Fibroblast of skin of left biceps (primary cell): Measurements from ENCODE around the gene EFHC2.
"Not testable (repeated sequence)": the region's sequence is repeated elsewhere in the genome, so short reads cannot be mapped to it uniquely, and the experiment has no call there.

Experiments
- DNase-seq, 2 experiments: peaks; one replicate each; pipeline ENCODE4 v3.0.0-alpha.2; 2013; ENCODE audit warnings: low read depth in 2 of 2

EFHC2 gene

DNA sequence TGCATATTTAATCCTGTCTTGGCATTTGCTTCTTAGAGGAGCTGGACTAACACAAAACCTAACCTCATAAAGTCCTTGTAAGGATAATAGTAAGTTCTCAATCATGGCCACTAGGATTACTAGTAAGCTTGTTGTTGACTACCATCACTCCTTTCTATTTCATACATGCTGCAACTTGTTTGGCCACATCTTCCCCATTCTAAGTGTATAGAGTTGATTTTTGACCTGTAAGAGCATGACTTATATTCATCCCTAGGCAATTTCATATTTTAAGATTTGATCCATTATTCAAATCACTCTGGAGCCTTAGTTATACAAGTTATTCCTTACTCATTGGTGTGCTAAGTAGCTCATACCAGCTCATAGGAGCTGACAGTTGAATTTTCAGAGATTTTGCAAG is 109.4 kb downstream of the EFHC2 start:
- no peak for DNase-seq

DNA sequence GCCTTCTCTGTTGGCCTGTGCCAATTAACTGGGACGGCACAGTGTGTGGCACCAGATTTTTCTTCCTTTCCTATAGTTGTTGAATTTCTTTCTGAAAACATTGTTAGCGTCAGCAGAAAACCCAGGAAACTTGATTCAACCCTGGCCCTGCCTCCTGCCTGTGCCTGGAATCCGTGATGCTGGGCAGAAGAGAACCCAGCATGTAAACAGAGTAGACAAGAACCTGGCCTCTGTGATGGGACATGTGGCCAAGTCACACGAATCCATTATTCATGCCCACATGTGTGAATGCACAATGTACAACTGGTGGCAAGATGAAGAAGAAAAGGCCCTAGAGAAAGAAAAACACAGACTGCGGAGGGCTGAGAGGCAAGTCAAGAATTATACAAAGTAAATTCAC is 111.4 kb downstream of the EFHC2 start:
- no peak for DNase-seq

DNA sequence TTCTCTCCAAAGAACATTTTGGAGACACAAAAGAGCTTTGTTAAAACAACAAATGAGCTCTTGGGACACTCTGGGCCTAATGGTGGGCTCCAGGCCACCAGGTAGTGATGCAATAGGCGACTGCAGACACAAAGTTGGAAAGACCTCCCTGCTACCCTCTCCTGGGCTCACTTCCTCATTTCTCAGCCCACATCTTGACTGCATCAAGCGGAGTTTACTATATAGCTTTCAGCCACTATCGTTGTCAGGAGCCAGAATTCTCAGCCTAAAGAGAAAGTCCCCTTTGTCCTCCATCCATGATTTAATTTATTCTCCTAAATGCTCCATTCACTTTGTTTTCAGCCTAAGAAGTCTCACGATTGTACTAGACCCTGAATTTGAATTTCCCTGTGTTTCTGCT is 114.9 kb downstream of the EFHC2 start:
- no peak for DNase-seq

DNA sequence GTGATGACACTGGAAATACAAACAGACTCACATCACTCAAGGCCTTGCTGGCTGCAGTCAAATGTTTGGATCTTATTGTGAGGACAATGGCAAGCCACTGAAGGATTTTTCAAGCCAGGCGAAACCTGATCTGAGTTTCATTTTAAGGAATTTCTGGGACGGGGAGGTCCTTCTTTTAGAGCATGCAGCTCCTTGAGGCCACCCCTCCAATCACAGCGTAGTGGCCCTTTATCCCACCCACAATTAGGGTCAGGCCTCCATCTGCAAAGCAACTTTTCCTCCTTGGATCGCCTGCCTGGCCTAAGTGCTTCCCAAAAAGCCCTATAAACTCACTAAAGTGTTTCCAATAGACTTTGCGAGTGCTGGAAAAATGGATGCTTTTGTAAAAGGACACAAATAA is 115.5 kb downstream of the EFHC2 start:
- DNase-seq: no peak

DNA sequence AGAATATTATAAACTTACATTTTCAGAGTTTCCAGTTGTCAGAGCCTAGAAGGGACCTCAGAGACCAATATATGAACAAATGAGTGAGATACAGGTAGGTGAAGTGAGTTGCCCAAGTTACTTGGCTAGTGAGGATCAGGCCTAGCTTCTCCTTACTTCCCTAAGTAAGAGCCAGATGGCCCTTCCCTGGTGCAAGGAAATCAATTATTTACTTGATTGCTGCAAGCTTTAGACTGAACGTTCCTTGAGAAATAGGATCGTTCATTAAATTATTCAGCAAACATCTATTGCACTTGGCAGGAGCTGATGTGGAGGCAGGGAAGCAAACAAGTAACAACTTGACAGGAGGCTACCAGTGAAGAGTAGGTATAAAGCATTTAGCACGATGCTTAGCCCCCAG is 117.8 kb downstream of the EFHC2 start:
- no peak for DNase-seq

DNA sequence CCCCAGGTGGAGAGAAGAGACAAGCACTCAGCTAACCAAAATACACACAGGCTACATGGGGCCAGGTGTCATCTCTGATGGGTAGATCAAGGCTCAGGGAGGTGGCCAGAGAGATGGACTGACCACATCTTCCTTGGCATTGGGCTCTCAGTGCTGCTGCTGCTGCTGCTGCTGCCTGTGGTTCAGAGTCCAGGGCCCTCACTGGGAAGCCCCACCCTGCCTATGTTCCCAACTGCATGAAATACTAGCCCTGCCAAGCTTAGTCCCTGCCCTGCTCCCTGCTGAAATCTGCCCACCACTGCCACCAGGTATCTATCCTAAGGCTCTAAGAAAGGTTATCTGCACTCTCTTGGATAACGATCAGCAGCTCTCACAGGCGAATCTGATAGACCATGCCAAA is 118.7 kb downstream of the EFHC2 start:
- no peak for DNase-seq

DNA sequence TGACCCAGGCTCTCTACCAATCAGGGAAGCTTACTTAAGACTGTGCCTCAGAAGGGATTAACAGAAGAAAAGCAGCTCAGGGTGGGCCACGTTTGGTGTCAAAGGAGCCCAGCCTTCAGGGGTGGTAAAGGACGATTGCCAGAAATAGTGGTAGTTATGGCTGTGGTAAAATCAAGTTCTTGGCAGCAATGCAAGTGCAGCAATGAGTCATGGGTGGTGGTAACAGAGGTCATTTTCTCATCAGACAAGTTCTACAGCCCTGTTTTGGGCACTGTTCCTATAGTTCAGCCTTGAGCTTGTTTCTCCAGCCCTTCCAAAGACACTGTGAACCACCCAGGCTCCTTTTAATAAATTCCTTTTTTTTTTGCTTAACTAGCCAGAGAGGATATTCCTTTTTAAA is 120.3 kb downstream of the EFHC2 start:
- DNase-seq: no peak

DNA sequence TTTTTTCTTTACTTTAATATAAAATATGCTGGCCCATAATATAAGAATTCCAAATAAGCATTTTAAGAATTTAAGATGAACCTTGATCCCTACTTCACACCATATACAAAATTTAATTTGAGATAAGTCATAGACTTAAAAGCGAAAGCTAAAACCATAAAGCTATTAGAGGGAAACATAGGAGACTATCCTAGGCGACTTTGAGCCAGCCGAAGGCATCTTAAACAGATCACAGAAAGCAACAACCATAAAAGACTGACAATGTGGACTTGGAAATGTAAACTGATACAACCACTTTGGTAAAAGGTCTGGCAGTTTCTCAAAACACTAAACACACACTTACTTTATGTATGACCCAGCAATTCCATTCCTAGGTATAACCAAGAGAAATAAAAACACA is 125.0 kb downstream of the EFHC2 start:
- DNase-seq: no peak

DNA sequence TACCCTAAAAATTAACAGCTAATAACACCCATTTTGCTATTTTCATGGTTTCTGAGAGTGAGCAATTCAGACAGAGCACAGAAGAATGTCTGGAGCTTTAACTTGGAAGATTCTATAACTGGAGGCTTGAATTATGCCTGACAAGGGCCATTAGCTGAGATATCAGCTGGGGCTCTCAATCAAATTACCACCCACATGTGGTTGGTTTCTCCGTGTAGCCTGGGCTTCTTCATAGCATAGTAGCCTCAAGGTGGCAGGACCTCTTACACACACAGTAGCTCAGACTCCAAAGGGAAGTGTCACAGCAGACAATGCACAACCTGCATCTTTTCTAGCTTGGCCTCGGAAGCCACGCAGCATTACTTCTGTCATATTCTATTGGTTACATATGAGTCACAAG is 127.3 kb downstream of the EFHC2 start:
- no peak for DNase-seq

DNA sequence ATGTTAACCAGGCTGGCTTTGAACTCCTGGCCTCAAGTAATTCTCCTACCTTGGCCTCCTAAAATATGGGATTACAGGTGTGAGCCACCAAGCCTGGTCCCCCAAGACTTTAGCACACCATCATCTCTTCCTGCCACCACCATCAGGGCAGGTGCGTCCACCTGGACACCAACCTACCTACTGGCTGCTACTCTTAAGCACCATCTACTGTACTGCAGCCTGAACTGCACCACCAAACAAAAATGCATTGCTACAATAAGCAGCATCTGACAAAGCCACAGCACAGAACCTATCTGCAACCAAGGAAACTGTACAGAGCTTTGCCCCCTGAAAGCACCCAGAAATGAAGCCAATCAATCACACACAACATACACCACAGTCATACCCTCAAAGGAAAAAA is 139.7 kb downstream of the EFHC2 start:
- no peak for DNase-seq

DNA sequence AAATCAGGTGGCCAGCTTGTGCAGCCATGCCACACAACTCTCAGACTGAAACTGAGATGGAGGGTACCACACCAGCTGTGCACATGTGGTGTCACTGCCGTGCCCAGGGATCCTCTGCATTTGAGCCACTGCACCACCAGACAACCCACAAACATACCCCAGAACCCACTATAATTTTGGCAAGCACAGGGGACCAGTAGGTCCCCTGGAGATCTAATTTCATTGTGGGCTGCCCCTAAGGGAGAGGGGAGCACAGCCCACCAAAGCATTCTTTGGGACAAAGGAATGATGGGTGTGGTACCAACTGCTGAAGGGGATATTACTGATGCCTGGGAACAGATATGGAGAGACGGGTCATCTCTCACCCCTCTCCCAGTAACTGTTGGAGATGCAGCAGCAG is 140.9 kb downstream of the EFHC2 start:
- DNase-seq: no peak

DNA sequence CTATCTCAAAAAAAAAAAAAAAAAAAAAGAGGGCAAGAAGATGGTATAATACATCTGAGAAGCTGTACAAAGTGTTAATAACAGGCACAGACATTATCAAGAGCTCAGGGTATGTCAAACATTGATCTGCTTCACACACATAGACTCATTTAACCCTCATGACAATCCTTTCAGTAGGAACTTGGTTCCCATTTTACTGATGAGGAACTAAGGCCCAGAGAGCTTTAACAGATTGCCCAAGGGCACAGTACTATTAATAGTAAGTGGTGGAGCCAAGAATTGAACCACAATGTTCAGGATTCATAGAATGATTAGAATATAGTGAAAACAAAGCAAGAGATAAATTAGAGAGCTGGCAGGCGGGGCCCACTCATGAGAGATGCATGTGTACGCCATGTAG is 154.4 kb downstream of the EFHC2 start:
- DNase-seq: no peak

DNA sequence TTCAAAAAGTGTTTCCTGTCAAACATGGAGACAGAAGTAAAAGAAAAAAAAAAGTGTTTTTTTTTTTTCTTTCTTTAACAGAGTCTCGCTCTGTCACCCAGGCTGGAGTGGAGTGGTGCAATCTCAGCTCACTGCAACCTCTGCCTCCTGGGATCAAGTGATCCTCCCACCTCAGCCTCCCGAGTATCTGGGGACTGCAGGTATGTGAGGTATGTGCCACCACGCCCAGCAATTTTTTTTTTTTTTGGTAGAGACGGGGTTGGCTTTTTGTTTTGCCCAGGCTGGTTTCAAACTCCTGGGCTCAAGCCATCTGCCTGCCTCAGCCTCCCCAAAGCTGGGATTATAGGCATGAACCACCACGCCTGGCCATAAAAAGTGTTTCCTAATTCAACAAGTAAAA is 155.6 kb downstream of the EFHC2 start:
- not testable (repeated sequence) for DNase-seq

DNA sequence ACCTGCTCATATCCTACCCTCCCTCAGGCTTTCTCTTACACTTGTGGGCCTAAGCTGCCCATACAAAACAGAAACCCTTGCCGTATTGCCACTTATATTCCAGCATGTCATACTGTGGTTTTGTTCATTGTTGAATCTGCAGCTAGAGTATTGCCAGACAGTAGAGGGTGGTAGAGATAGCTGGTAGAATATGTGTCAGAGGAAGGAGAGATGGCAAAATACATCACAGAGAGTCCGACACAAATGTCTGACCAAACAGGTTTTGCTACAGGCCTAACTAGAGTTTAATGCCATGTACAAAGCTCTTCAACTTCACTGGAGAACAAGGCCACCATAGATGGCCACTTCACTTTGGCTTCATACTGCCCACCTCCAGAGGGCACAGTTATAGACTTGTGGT is 160.1 kb downstream of the EFHC2 start:
- no peak for DNase-seq

DNA sequence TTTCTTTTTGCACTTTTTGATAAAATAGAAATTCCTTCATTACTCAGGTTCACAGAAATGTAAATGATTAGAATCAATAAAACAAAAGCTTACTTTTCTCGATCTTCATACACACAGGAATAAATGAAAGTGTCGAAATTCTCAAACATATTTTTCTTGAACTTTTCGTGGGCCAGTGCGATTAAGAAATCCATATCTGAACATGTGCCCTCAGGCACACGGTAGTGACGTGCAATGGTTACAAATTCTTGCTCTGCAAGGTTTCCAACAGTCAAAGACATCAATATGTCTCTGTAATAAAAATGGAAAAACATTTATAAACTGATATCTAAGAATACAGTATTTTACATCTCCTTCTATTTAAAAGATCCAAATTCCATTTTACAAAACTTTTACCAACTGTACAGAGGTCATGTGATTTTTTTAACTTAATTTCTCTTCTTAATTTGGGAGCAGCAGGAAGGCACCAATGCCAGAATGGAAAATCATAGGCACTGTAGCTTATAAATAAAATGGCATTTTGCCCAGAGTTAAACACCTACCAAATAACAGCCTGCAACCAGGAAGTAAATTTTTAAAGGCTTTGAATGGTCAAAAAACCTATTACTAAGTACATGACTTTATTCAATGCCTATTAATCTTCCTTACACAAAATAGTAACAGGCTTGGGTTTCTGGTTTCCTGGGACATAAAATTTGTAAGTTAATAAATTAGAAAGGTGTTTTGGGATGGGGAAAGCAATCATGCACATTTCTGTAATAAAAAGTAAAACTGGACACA is 165.0 kb downstream of the EFHC2 start:
- no peak for DNase-seq

DNA sequence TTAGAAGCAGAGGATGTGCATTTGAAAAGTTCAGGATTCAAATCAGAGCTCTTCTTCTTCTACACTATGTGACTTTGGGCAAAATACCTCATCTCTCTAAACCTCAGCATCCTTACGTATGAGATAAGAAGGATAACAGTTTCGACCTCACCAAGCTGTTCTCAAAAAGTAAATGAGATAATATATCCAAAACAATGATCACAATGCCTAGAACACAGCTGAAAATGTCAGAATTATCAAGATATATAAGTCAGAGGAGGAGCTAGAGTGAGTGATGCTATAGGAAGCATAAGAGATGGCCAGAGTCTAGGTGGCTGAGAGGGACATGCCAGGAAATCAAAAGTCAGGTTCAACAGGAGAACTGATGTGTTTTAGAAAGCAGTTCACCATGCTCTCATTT is 168.0 kb downstream of the EFHC2 start:
- DNase-seq: no peak

DNA sequence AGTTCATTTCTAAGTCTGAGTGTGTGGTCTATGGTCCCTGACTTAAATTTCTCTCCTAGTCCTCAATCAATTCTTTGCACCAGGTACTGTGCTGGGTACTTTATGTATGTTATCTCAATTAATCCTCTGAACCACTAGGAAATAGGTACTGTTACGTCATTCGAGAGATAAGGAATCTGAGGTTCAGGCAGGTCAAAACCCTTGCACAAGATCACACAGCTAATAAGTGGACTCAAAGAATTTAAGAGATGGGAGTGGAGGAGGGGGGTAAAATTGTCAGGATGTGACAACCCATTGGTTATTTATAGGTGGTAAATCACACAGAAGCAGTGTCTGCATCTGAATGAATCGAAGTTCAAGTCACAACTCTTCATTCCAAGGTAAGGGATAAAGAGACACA is 169.4 kb downstream of the EFHC2 start:
- DNase-seq: no peak

DNA sequence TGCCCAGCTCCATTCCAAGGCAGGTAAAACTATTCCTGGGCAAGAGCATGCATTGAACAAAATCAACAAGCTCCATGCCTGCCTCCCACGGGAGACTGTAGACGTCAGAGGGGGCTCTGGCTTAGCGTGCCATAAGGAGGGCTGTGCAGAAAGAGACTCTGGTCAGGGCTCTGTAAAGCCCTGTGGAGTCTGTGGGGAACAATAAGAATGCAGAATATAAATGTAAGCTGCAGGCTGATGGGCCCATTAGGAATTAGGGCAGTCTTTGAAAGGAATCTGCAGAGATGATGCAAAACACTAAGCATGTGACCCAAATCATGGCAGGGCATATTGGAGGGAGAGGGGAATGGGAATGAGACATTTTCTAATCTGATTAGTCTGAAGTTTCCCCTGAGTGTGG is 170.3 kb downstream of the EFHC2 start:
- no peak for DNase-seq

DNA sequence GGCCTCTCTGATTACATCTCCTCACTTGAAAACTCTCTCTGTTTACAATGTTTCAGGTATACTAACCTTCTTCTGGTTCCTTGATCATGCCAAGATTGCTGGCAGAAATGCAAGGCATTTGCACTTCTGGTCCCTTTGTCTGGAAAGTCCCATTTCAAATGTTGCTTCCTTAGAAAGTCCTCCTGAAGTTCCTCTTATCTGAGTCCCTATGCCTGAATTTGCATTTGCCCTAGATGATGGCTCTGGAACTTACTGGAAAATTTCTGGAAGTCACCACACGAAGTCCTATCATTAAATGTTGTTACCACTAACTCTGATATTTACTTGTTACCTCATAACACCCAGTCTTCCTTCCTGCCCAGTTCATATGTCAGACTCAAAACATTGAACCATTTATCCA is 176.4 kb downstream of the EFHC2 start:
- no peak for DNase-seq

DNA sequence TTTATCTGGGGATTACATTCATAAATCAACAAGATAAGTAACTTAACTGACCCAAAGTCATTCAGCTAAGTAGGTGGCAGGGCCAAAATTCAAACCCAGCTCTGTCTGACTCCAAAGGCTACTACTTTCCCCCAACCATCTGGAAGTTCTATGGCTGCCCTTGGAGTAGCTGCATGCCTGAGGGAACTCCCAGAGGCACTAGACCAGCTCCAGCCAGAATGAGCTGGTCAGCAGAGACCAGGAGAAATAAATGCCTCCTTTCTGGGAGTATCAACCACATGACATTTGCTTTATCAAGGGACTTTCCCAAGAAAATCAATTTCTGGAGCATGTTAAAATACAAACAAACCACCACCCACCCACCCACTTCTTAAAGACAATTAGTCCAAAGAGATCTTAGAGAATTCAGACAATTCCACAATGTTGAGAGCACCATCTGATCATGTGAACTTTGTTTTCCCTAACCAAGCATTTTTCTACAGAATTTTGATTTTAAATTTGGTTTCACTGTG is 180.5 kb downstream of the EFHC2 start:
- DNase-seq: no peak

DNA sequence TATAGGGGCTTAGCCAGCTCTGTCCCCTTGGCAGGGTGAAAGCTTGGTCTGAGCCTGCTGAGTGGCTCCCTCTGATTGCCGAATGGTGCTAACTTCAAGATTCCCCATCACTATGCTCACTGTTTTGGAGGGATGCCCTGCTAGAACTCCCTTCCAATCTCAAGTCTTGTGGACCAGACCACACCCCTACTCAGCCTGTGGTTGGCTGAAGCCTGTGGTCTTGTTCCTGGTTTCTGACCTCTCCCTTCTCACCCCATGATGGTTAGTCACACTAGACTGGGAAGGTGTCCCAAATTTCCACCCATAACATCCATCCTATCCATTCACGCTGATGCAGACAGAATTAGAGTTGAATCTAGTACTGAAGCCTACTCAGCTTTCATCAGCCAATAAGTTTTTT is 185.6 kb downstream of the EFHC2 start:
- DNase-seq: no peak

DNA sequence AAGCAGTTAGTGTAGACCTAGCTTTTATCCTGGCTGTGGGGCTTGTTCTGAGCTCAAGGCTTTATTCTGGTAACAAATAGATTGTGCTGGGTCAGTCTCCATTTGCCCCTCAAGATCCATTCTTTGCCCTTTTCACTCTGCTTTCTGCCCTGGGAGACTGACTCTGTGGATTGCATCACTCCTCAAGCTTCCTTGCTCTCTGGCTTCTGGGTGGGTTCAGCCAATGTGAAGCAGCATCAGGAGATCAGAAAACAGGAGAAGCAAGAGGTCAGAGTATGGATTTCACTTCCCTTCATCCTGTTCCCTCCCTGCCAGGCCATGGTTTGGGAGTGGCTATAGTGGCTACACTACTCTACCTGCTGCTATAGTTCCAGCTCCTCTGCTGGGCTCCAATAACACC is 186.2 kb downstream of the EFHC2 start:
- no peak for DNase-seq

DNA sequence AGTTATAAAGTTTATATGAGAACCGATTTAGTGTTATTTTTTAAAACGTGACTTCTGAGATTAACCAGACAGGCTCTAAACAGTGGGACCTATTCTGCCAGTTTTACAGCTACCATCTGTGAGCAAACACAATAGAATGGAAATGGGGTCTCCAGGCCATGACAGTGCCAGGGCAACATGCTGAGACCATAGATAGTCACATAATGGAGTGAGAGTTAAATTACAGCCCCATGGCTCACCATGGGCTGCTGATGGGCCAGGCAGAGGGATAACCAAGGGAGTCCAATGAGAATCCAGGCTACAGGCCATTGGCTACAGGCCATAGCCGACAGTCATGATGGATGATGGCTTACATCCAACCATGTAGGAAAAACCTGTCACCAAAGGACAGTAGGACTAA is 186.7 kb downstream of the EFHC2 start:
- DNase-seq: no peak

DNA sequence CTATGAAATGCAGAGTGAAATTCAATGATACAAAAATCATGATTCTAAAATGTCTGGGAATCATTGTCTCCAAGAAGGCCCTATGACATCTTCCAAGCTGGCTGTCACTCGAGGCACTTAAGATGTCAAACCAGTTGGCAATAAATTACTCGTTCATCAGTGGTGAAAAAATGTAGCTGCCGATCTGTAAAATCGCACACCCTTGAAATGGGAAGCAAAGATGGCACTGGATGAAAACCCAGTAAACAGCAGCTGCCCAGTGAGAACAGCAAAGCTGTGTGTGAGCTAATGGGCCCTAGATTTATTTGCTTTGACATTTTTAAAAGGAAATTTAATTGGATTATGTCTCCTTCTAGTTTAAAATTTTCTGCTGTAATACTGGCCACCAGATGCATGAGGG is 188.3 kb downstream of the EFHC2 start:
- DNase-seq: no peak
